Measurements from ENCODE around the gene RAB30.

RAB30 gene

GRCh38 chr11:82932564-82932963 lies 139.1 kb downstream of the RAB30 start:
- Mint-ChIP-seq H3K36me3 (ENCODE audit: low read depth) (no peaks in the 10 kb centered on the region), H3K27ac (no peak overlapping the region), H3K9me3 (no peaks in the 10 kb centered on the region), H3K4me1 (no peaks in the 10 kb centered on the region), H3K4me3 (no peak overlapping the region), H3K27me3 (ENCODE audit: low read depth) (no peaks in the 10 kb centered on the region)
- TF ChIP-seq CTCF (IDR thresholded peaks at IDR 0.05; ENCODE audit: unreplicated experiment in 3 of 3): no peak

- Mint-ChIP-seq H3K4me1 (no peaks in the 10 kb centered on the region), H3K4me3 (no peak overlapping the region), H3K27me3 (ENCODE audit: low read depth) (no peaks in the 10 kb centered on the region), H3K9me3 (no peaks in the 10 kb centered on the region), H3K27ac (no peak overlapping the region), H3K36me3 (ENCODE audit: low read depth) (no peaks in the 10 kb centered on the region)
- no peak for TF ChIP-seq CTCF (IDR thresholded peaks at IDR 0.05; ENCODE audit: unreplicated experiment in 3 of 3)
These were observed 141.0 kb downstream of the RAB30 start for GRCh38 chr11:82930734-82931133.

- no peaks in the 10 kb centered on the region for H3K9me3 Mint-ChIP-seq
These were observed 141.5 kb downstream of the RAB30 start for GRCh38 chr11:82930229-82930628.

GRCh38 chr11:82929121-82929520 lies 142.6 kb downstream of the RAB30 start:
- no peaks in the 10 kb centered on the region for H3K9me3 Mint-ChIP-seq
- no peak for TF ChIP-seq CTCF (IDR thresholded peaks at IDR 0.05; ENCODE audit: unreplicated experiment in 3 of 3)
- H3K27me3 Mint-ChIP-seq (ENCODE audit: low read depth): no peaks in the 10 kb centered on the region
- no peak overlapping the region for H3K4me3 Mint-ChIP-seq
- no peaks in the 10 kb centered on the region for H3K36me3 Mint-ChIP-seq (ENCODE audit: low read depth)
- no peak overlapping the region for H3K27ac Mint-ChIP-seq
- no peaks in the 10 kb centered on the region for H3K4me1 Mint-ChIP-seq

More at GRCh38 chr11:82930229-82930628, 141.5 kb downstream of the RAB30 start:
- no peak for TF ChIP-seq CTCF (IDR thresholded peaks at IDR 0.05; ENCODE audit: unreplicated experiment in 3 of 3)
- H3K27me3 Mint-ChIP-seq (ENCODE audit: low read depth): no peaks in the 10 kb centered on the region
- H3K36me3 Mint-ChIP-seq (ENCODE audit: low read depth): no peaks in the 10 kb centered on the region
- H3K27ac Mint-ChIP-seq: no peak overlapping the region
- H3K4me3 Mint-ChIP-seq: no peak overlapping the region
- H3K4me1 Mint-ChIP-seq: no peaks in the 10 kb centered on the region

- Mint-ChIP-seq H3K9me3 (no peaks in the 10 kb centered on the region), H3K4me1 (no peaks in the 10 kb centered on the region), H3K27ac (no peak overlapping the region), H3K36me3 (ENCODE audit: low read depth) (no peaks in the 10 kb centered on the region), H3K27me3 (ENCODE audit: low read depth) (no peaks in the 10 kb centered on the region), H3K4me3 (no peak overlapping the region)
- peak; percentile 79 to 84 (median 80) for TF ChIP-seq CTCF (IDR thresholded peaks at IDR 0.05; ENCODE audit: unreplicated experiment in 3 of 3)
These were observed 144.3 kb downstream of the RAB30 start for GRCh38 chr11:82927264-82927880.

- Mint-ChIP-seq H3K27ac (no peak overlapping the region), H3K36me3 (ENCODE audit: low read depth) (peaks cover 12% of the 10 kb centered on the region)
These were observed 147.0 kb downstream of the RAB30 start for GRCh38 chr11:82924522-82925224.

More at GRCh38 chr11:82924522-82925224, 147.0 kb downstream of the RAB30 start:
- no peaks in the 10 kb centered on the region for H3K4me1 Mint-ChIP-seq
- no peak for TF ChIP-seq CTCF (IDR thresholded peaks at IDR 0.05; ENCODE audit: unreplicated experiment in 3 of 3)
- H3K9me3 Mint-ChIP-seq: no peaks in the 10 kb centered on the region
- H3K27me3 Mint-ChIP-seq (ENCODE audit: low read depth): no peaks in the 10 kb centered on the region
- H3K4me3 Mint-ChIP-seq: no peak overlapping the region

All from nephron (organoid).